H1 (cell line): Measurements from ENCODE around the gene CD151. TPM values are rescaled to one million over a fixed set of nuclear protein-coding genes. Genes with fewer than 3 reads are reported as not detected.

Experiments used
- CTCF ChIA-PET: fragments of 300-600 bp; sonication (Branson Sonifier 250); formaldehyde crosslinking; loops from one replicate; lab custom pipeline; 2021; ENCODE audit not compliant: partially characterized antibody; lab: Charles Lee
- POLR2A ChIA-PET: fragments of 300-600 bp; sonication (Branson Sonifier 250); formaldehyde crosslinking; loops from one replicate; lab custom pipeline; 2021; ENCODE audit warnings: inconsistent platforms; ENCODE audit not compliant: partially characterized antibody; lab: Charles Lee
- DNase-seq, 2 experiments: peaks; one replicate each; pipeline versions ENCODE4 v3.0.0 to v3.0.0-alpha.2; 2010 to 2022; ENCODE audit warnings: low spot score in 2 of 2, low read depth in 1 of 2, mixed read lengths in 1 of 2
- FAIRE-seq: peaks from 2 replicates; lab custom pipeline; 2011; peaks lifted over from hg19 to GRCh38; lab: Jason Lieb, UNC
- H2AFZ ChIP-seq: 2 replicates; pipeline ENCODE4 v1.8.1; 2012; ENCODE audit warnings: low read length, inconsistent platforms
- H2AK5ac ChIP-seq: 2 replicates; pipeline ENCODE4 v1.6.1; 2013; ENCODE audit warnings: low read depth, low read length
- H2BK120ac ChIP-seq: replicated peaks from 2 replicates; pipeline ENCODE3; 2013; ENCODE audit warnings: low read depth, low read length, inconsistent platforms
- H2BK12ac ChIP-seq: 2 replicates; pipeline ENCODE4 v1.6.1; 2013; ENCODE audit warnings: low read depth, low read length
- H2BK15ac ChIP-seq: 2 replicates; pipeline ENCODE4 v1.6.1; 2013; ENCODE audit warnings: low read length
- H2BK20ac ChIP-seq: 2 replicates; pipeline ENCODE4 v1.6.1; 2013; ENCODE audit warnings: low read length
- H2BK5ac ChIP-seq: 2 replicates; pipeline ENCODE4 v1.6.1; 2013; ENCODE audit warnings: low read depth, low read length
- H3K14ac ChIP-seq: 2 replicates; pipeline ENCODE4 v1.6.1; 2013; ENCODE audit warnings: inconsistent platforms; ENCODE audit not compliant: insufficient read length
- H3K18ac ChIP-seq: 2 replicates; pipeline ENCODE4 v1.6.1; 2013; ENCODE audit warnings: low read length; ENCODE audit errors: extremely low read depth
- H3K23ac ChIP-seq: 2 replicates; pipeline ENCODE4 v1.6.1; 2013; ENCODE audit warnings: inconsistent platforms; ENCODE audit not compliant: insufficient read length
- H3K23me2 ChIP-seq: 2 replicates; pipeline ENCODE4 v1.6.1; 2013; ENCODE audit warnings: low read depth, low read length
- H3K27ac ChIP-seq: 2 replicates; pipeline ENCODE4 v1.6.1; 2011; ENCODE audit warnings: low read depth, low read length, inconsistent platforms
- H3K27me3 ChIP-seq, 4 experiments: replicated peaks in 1 of 4; 1 replicate in 1 of 4; 2 replicates in 3 of 4; pipeline versions ENCODE4 v1.6.1 to v1.8.1; 2011 to 2013; ENCODE audit warnings: low read length in 3 of 4, mild to moderate bottlenecking in 3 of 4, inconsistent platforms in 2 of 4, mixed read lengths in 2 of 4, moderate library complexity in 1 of 4; ENCODE audit not compliant: control insufficient read depth in 3 of 4, insufficient read depth in 3 of 4; ENCODE audit errors: extremely low read depth in 1 of 4
- H3K36me3 ChIP-seq, 4 experiments: 2 replicates each; pipeline versions ENCODE4 v1.6.1 to v1.8.1; 2011 to 2013; ENCODE audit warnings: mild to moderate bottlenecking in 4 of 4, low read length in 3 of 4, moderate library complexity in 2 of 4, control low read depth in 1 of 4, inconsistent platforms in 1 of 4; ENCODE audit not compliant: insufficient read depth in 4 of 4, control insufficient read depth in 2 of 4
- H3K4ac ChIP-seq: replicated peaks from 2 replicates; pipeline ENCODE3; 2013; ENCODE audit warnings: low read length, low read depth, mixed read lengths, inconsistent platforms; ENCODE audit not compliant: insufficient read length
- H3K4me1 ChIP-seq, 4 experiments: replicated peaks in 1 of 4; 1 replicate in 1 of 4; 2 replicates in 3 of 4; pipeline versions ENCODE4 v1.6.1 to v1.8.1; 2011 to 2013; ENCODE audit warnings: low read length in 3 of 4, inconsistent platforms in 2 of 4, mixed read lengths in 1 of 4; ENCODE audit not compliant: insufficient read depth in 4 of 4, control insufficient read depth in 3 of 4
- H3K4me2 ChIP-seq, 2 experiments: 2 replicates each; pipeline versions ENCODE4 v1.6.1 to v1.8.1; 2011 to 2013; ENCODE audit warnings: low read depth in 2 of 2, low read length in 2 of 2, control low read depth in 1 of 2, inconsistent platforms in 1 of 2, mild to moderate bottlenecking in 1 of 2; ENCODE audit not compliant: insufficient read depth in 1 of 2
- H3K4me3 ChIP-seq, 4 experiments: fragments of 200-600, 300-600 bp in 1 of 4; sonication (generic), shearing (Covaris generic), sonication (Bioruptor Twin) in 1 of 4; 2 replicates each; pipeline versions ENCODE4 v1.5.1 to v1.8.1; 2011 to 2016; ENCODE audit warnings: low read length in 4 of 4, low read depth in 3 of 4, control low read depth in 2 of 4, inconsistent platforms in 2 of 4, mild to moderate bottlenecking in 2 of 4, mixed read lengths in 1 of 4, moderate library complexity in 1 of 4; ENCODE audit not compliant: insufficient read depth in 2 of 4; ENCODE audit errors: extremely low read depth in 1 of 4
- H3K56ac ChIP-seq: replicated peaks from 2 replicates; pipeline ENCODE3; 2013; ENCODE audit warnings: low read depth, mild to moderate bottlenecking, mixed read lengths, low read length, inconsistent platforms; ENCODE audit not compliant: insufficient read length
- H3K79me1 ChIP-seq: 2 replicates; pipeline ENCODE4 v1.6.1; 2013; ENCODE audit warnings: low read depth, low read length, control low read depth
- H3K79me2 ChIP-seq, 2 experiments: 2 replicates each; pipeline versions ENCODE4 v1.6.1 to v1.8.1; 2012 to 2013; ENCODE audit warnings: low read length in 2 of 2, mild to moderate bottlenecking in 2 of 2, inconsistent platforms in 1 of 2; ENCODE audit not compliant: insufficient read depth in 2 of 2, control insufficient read depth in 1 of 2
- H3K9ac ChIP-seq, 4 experiments: replicated peaks in 1 of 4; 1 replicate in 1 of 4; 2 replicates in 3 of 4; pipeline versions ENCODE4 v1.6.1 to v1.8.1; 2011 to 2013; ENCODE audit warnings: low read depth in 3 of 4, low read length in 3 of 4, control low read depth in 2 of 4, mild to moderate bottlenecking in 2 of 4, moderate library complexity in 2 of 4, inconsistent platforms in 1 of 4; ENCODE audit errors: extremely low read depth in 1 of 4
- H3K9me3 ChIP-seq, 2 experiments: 2 replicates each; pipeline versions ENCODE4 v1.6.1 to v1.8.1; 2012 to 2013; ENCODE audit warnings: mild to moderate bottlenecking in 2 of 2, moderate library complexity in 2 of 2, control low read depth in 1 of 2, inconsistent platforms in 1 of 2, low read depth in 1 of 2, low read length in 1 of 2, mixed read lengths in 1 of 2; ENCODE audit not compliant: insufficient read depth in 2 of 2
- H4K20me1 ChIP-seq, 2 experiments: replicated peaks in 1 of 2; 2 replicates each; pipeline versions ENCODE3 to v1.8.1; 2011 to 2013; ENCODE audit warnings: inconsistent platforms in 2 of 2, low read length in 2 of 2, mild to moderate bottlenecking in 1 of 2; ENCODE audit not compliant: insufficient read depth in 2 of 2, control insufficient read depth in 1 of 2
- H4K5ac ChIP-seq: 2 replicates; pipeline ENCODE4 v1.6.1; 2013; ENCODE audit warnings: low read length, low read depth, mixed read lengths, inconsistent platforms; ENCODE audit not compliant: insufficient read length
- H4K8ac ChIP-seq: 2 replicates; pipeline ENCODE4 v1.8.0; 2013; ENCODE audit warnings: mild to moderate bottlenecking, moderate library complexity, low read length, inconsistent platforms; ENCODE audit not compliant: insufficient read depth; ENCODE audit errors: extremely low read depth
- H4K91ac ChIP-seq: replicated peaks from 2 replicates; pipeline ENCODE3; 2013; ENCODE audit warnings: low read length, mixed read lengths, inconsistent platforms; ENCODE audit not compliant: insufficient read length
- POLR2A ChIP-seq, 2 experiments: IDR thresholded peaks; 1 replicate in 1 of 2; 2 replicates in 1 of 2; pipeline ENCODE4 v1.6.1; 2011; ENCODE audit warnings: low read depth in 2 of 2, low read length in 2 of 2, mild to moderate bottlenecking in 2 of 2; ENCODE audit errors: control extremely low read depth in 1 of 2
- POU5F1 ChIP-seq: IDR thresholded peaks from 2 replicates; pipeline ENCODE4 v1.6.1; 2011; ENCODE audit warnings: low read depth, mild to moderate bottlenecking, low read length, moderate library complexity
- RNF2 ChIP-seq: fragments of 200-900, 300-1000 bp; sonication (generic); IDR thresholded peaks from 2 replicates; pipeline ENCODE4 v1.7.1; 2016; ENCODE audit warnings: borderline replicate concordance, low read depth, mild to moderate bottlenecking, antibody characterized with exemption, low read length; ENCODE audit not compliant: poor library complexity, severe bottlenecking; ENCODE audit errors: missing control alignments
- SUZ12 ChIP-seq: fragments of 200-600 bp; sonication (generic); IDR thresholded peaks from 2 replicates; pipeline ENCODE4 v1.6.1; 2012; ENCODE audit warnings: mild to moderate bottlenecking, inconsistent platforms, low read length, moderate library complexity, mixed read lengths
- ZNF274 ChIP-seq: IDR thresholded peaks from 2 replicates; pipeline ENCODE4 v1.7.0; 2012; ENCODE audit warnings: low read length, borderline replicate concordance; ENCODE audit errors: extremely low read depth
- WGBS, 2 experiments: shearing (Covaris generic) in 1 of 2; methylation state at CpG; one replicate each; pipeline versions ENCODE4 v1.1.6 to v1.1.7; 2013 to 2015; ENCODE audit warnings: low lambda C conversion rate in 2 of 2, mixed read lengths in 2 of 2, inconsistent platforms in 1 of 2, low coverage in 1 of 2, missing lambda C conversion rate in 1 of 2; ENCODE audit not compliant: insufficient replicate concordance in 2 of 2, insufficient coverage in 1 of 2, insufficient read length in 1 of 2; ENCODE audit errors: extremely low coverage in 1 of 2, missing lambda C conversion rate in 1 of 2; 5-methylcytosine and 5-hydroxymethylcytosine counted together
- polyA plus RNA-seq, 7 experiments: library from polyadenylated mRNA; depleted of rRNA in 3 of 7; stranded (reverse) in 5 of 7; unstranded in 2 of 7; fragments of >200 nt in 5 of 7; fragments of 200-250 nt in 2 of 7; gene quantifications; 1 replicate in 5 of 7; 2 replicates in 1 of 7; 4 replicates in 1 of 7; pipeline versions ENCODE4 v1.2.1 to v1.2.3, GENCODE V29; 2011 to 2013; ENCODE audit warnings: missing spikeins in 2 of 7, mixed read lengths in 2 of 7
- total RNA-seq: library from RNA; stranded (reverse); fragmentation: NEBNext Ultra II Directional; extraction: Animal tissue kit (Norgen Biotek cat#: 25700); gene quantifications from 2 replicates; pipeline ENCODE4 v1.2.1, GENCODE V29; 2021
- TF ChIP-seq, protein P1 (sequence below): IDR thresholded peaks from 2 replicates; pipeline ENCODE4 v1.6.1; 2011; ENCODE audit warnings: low read length, improper control_type of control experiment

Gene CD151
- total and polyA plus RNA-seq, 2 of the 8 experiments (the other 6 are each of a cell fraction or from before 2014, with no cell fraction given): 101 to 212 TPM

DNA sequence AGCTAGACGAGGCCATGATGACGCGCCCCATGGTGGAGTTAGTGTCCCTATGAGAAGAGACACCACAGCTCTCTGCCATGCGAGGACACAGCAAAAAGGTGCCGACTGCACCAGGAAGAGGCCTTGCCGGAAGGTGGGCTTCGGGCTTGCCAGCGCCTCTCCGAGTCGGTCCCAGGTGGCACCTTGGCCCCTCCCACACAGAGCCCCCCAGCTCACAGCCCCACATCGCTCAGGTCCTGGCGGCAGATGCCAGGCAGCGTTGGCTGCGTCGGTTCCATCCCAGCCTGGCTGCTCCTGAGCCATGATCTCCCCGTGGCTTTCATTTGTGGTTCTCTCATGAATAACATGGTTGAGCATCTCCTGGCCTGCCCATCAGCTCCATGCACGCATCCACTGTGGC is 53.8 kb downstream of the CD151 start:
- no peak overlapping the region for H2BK120ac ChIP-seq
- H3K23ac ChIP-seq: no peak overlapping the region
- H3K4me1 ChIP-seq: peaks cover 0 to 5% (median 1%) of the 10 kb centered on the region in 4 experiments; a peak in 2 of 7 replicates
- ChIA-PET POLR2A (interaction anchor here (0.6 to 1.4 kb wide), 8 partner anchors 8 to 68 kb away, joined by 3 to 4 read pairs (median 3); partner anchors contain the start of gene PNPLA2), CTCF (interaction anchor here (1.8 to 4.9 kb wide), 5 partner anchors 9 to 165 kb away, joined by 4 to 25 read pairs (median 8); no protein-coding TSS in a partner anchor)
- FAIRE-seq: no peak
- H3K23me2 ChIP-seq: no peaks in the 10 kb centered on the region
- H3K79me2 ChIP-seq: no peaks in the 10 kb centered on the region
- H2AK5ac ChIP-seq: no peak overlapping the region
- no peak overlapping the region for H2BK5ac ChIP-seq
- no peak overlapping the region for H3K14ac ChIP-seq
- H4K91ac ChIP-seq: no peak overlapping the region
- no peak overlapping the region for H3K56ac ChIP-seq
- no peaks in the 10 kb centered on the region for H3K9me3 ChIP-seq
- H2BK12ac ChIP-seq: no peak overlapping the region
- no peak overlapping the region for H3K4me2 ChIP-seq
- H2AFZ ChIP-seq: no peak overlapping the region
- H3K18ac ChIP-seq: no peak overlapping the region
- H3K27me3 ChIP-seq: no peaks in the 10 kb centered on the region
- no peak overlapping the region for H4K5ac ChIP-seq
- H3K79me1 ChIP-seq: no peaks in the 10 kb centered on the region
- H3K4ac ChIP-seq: no peak overlapping the region
- H4K20me1 ChIP-seq: peaks cover 3 to 20% of the 10 kb centered on the region in 2 experiments
- H3K9ac ChIP-seq: no peak overlapping the region
- H3K4me3 ChIP-seq: no peak overlapping the region
- H3K27ac ChIP-seq: no peak overlapping the region
- H4K8ac ChIP-seq: peak overlapping the region; percentile 79; the same call in 1 of the 2 replicates
- H2BK15ac ChIP-seq: no peak overlapping the region
- H3K36me3 ChIP-seq: peaks cover 2 to 12% (median 7%) of the 10 kb centered on the region in 4 experiments; a peak in 4 of 8 replicates
- TF ChIP-seq RNF2 (no peak), POLR2A (IDR thresholded peaks at IDR 0.05; ENCODE audit: control extremely low read depth in 1 of 2, low read depth in 2 of 2, low read length in 2 of 2) (no peak), ZNF274 (no peak), SUZ12 (no peak), POU5F1 (no peak)
- TF ChIP-seq, protein P1, sequence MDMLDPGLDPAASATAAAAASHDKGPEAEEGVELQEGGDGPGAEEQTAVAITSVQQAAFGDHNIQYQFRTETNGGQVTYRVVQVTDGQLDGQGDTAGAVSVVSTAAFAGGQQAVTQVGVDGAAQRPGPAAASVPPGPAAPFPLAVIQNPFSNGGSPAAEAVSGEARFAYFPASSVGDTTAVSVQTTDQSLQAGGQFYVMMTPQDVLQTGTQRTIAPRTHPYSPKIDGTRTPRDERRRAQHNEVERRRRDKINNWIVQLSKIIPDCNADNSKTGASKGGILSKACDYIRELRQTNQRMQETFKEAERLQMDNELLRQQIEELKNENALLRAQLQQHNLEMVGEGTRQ: no peak
- no peak for DNase-seq
- H2BK20ac ChIP-seq: no peak overlapping the region
- WGBS, 2 experiments: 97% methylated on average over 15 of the region's 17 CpGs; no CpG with 5 or more reads in 1 of the 2 experiments
